ENCODE data around the gene CAMTA1. TPM values are rescaled to one million over a fixed set of nuclear protein-coding genes. Genes with fewer than 3 reads are reported as not detected.

The CAMTA1 gene
- polyA plus RNA-seq, 1 donor (not counting 4 experiments of a cell fraction or from before 2014, with no cell fraction given): 51.4 TPM

DNA sequence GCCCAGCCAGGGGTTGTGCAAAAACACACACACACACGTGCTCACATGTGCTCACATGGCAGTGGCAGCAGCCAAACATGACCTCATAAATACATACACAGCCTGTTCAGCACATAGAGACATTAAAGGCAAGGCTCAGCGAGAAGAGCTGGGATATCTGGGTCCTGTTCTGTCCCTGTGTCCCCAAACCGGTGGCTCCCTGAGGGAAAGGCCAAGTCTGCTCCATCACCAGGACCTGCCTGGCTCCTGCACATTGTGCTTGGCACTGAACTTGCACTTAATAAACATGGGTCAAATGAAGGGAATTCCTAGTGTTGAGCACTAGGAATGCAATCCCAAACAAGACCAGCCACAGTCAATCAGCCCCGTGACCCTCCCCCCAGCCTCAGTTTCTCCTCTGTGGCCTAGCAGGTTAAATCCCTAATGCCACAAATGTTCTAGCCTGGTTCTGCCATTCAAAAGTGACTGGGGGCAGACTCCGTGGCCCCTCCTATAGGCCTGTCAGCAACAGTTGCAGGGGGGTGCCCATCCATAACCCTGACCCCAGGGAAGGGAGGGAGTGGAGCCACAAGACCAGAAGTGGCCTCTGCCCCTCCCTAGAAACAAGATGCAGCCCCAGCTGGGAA is 825.0 kb downstream of the CAMTA1 start:
- DNase-seq (ENCODE audit: low read depth, low spot score): no peak
- H3K9me3 ChIP-seq (ENCODE audit: control insufficient read depth, low read depth, low read length): no peaks in the 10 kb centered on the region
- no peak overlapping the region for H3K9ac ChIP-seq (ENCODE audit: control insufficient read depth, extremely low read depth, insufficient read depth, low read length)
- no peak overlapping the region for H3K4me2 ChIP-seq (ENCODE audit: control insufficient read depth, extremely low read depth, insufficient read depth, low read depth, low read length)
- no peaks in the 10 kb centered on the region for H3K36me3 ChIP-seq (ENCODE audit: control insufficient read depth in 2 of 2, extremely low read depth in 1 of 2, insufficient read depth in 2 of 2, low read length in 2 of 2)
- no peaks in the 10 kb centered on the region for H4K20me1 ChIP-seq (ENCODE audit: control insufficient read depth, extremely low read depth, insufficient read depth, low read length)
- no peak overlapping the region for H3K27ac ChIP-seq (ENCODE audit: control insufficient read depth, insufficient read depth, low read length)
- no peak overlapping the region for H2AFZ ChIP-seq (ENCODE audit: control insufficient read depth, low read length)
- dilution Hi-C loops (cut with MboI; ENCODE audit: extremely low pct_ligation_motif_present, low sequenced_read_pairs): no loop called here
- no peaks in the 10 kb centered on the region for H3K79me2 ChIP-seq (ENCODE audit: control insufficient read depth, insufficient read depth, low read length)
- H3K4me3 ChIP-seq (ENCODE audit: control insufficient read depth in 2 of 3, extremely low read depth in 1 of 3, insufficient read depth in 2 of 3, low read depth in 1 of 3, low read length in 3 of 3): no peak overlapping the region
- H3K9me1 ChIP-seq (ENCODE audit: control insufficient read depth, extremely low read depth, insufficient read depth, low read length): no peaks in the 10 kb centered on the region
- TF ChIP-seq, protein P1, sequence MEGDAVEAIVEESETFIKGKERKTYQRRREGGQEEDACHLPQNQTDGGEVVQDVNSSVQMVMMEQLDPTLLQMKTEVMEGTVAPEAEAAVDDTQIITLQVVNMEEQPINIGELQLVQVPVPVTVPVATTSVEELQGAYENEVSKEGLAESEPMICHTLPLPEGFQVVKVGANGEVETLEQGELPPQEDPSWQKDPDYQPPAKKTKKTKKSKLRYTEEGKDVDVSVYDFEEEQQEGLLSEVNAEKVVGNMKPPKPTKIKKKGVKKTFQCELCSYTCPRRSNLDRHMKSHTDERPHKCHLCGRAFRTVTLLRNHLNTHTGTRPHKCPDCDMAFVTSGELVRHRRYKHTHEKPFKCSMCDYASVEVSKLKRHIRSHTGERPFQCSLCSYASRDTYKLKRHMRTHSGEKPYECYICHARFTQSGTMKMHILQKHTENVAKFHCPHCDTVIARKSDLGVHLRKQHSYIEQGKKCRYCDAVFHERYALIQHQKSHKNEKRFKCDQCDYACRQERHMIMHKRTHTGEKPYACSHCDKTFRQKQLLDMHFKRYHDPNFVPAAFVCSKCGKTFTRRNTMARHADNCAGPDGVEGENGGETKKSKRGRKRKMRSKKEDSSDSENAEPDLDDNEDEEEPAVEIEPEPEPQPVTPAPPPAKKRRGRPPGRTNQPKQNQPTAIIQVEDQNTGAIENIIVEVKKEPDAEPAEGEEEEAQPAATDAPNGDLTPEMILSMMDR (optimal IDR thresholded peaks at IDR 0.05 in 1 of 3, IDR thresholded peaks at IDR 0.05 in 1 of 3, conservative IDR thresholded peaks at IDR 0.05 in 1 of 3; ENCODE audit: extremely low read depth in 1 of 3, insufficient read depth in 2 of 3, low read length in 3 of 3): no peak
- no peak for TF ChIP-seq EZH2 (IDR thresholded peaks at IDR 0.05; ENCODE audit: low read length)
- no peaks in the 10 kb centered on the region for H3K4me1 ChIP-seq (ENCODE audit: control insufficient read depth, extremely low read depth, insufficient read depth, low read length)
- FAIRE-seq: no peak
- peaks cover 6% of the 10 kb centered on the region for H3K27me3 ChIP-seq (ENCODE audit: control insufficient read depth, extremely low read depth, insufficient read depth, low read length)

- H3K4me2 ChIP-seq (ENCODE audit: control insufficient read depth, extremely low read depth, insufficient read depth, low read depth, low read length): no peak overlapping the region
- dilution Hi-C loops (cut with MboI; ENCODE audit: extremely low pct_ligation_motif_present, low sequenced_read_pairs): no loop called here
- TF ChIP-seq, protein P1 (optimal IDR thresholded peaks at IDR 0.05 in 1 of 3, IDR thresholded peaks at IDR 0.05 in 1 of 3, conservative IDR thresholded peaks at IDR 0.05 in 1 of 3; ENCODE audit: extremely low read depth in 1 of 3, insufficient read depth in 2 of 3, low read length in 3 of 3): no peak
Measured at GRCh38 chr1:7610936-7611335, 825.7 kb downstream of the CAMTA1 start.

More at GRCh38 chr1:7610936-7611335, 825.7 kb downstream of the CAMTA1 start:
- DNase-seq (ENCODE audit: low read depth, low spot score) (no peak), FAIRE-seq (no peak)
- H3K4me3 ChIP-seq (ENCODE audit: control insufficient read depth in 2 of 3, extremely low read depth in 1 of 3, insufficient read depth in 2 of 3, low read depth in 1 of 3, low read length in 3 of 3): no peak overlapping the region
- no peaks in the 10 kb centered on the region for H3K9me1 ChIP-seq (ENCODE audit: control insufficient read depth, extremely low read depth, insufficient read depth, low read length)
- no peak overlapping the region for H3K27ac ChIP-seq (ENCODE audit: control insufficient read depth, insufficient read depth, low read length)
- H3K9ac ChIP-seq (ENCODE audit: control insufficient read depth, extremely low read depth, insufficient read depth, low read length): no peak overlapping the region
- no peaks in the 10 kb centered on the region for H3K79me2 ChIP-seq (ENCODE audit: control insufficient read depth, insufficient read depth, low read length)
- no peaks in the 10 kb centered on the region for H3K4me1 ChIP-seq (ENCODE audit: control insufficient read depth, extremely low read depth, insufficient read depth, low read length)
- no peaks in the 10 kb centered on the region for H3K9me3 ChIP-seq (ENCODE audit: control insufficient read depth, low read depth, low read length)
- no peaks in the 10 kb centered on the region for H4K20me1 ChIP-seq (ENCODE audit: control insufficient read depth, extremely low read depth, insufficient read depth, low read length)
- H3K36me3 ChIP-seq (ENCODE audit: control insufficient read depth in 2 of 2, extremely low read depth in 1 of 2, insufficient read depth in 2 of 2, low read length in 2 of 2): no peaks in the 10 kb centered on the region
- H3K27me3 ChIP-seq (ENCODE audit: control insufficient read depth, extremely low read depth, insufficient read depth, low read length): peaks cover 6% of the 10 kb centered on the region
- H2AFZ ChIP-seq (ENCODE audit: control insufficient read depth, low read length): no peak overlapping the region

Data from keratinocyte (primary cell).